ENCODE results near the gene GPR171.

GRCh38 chr3:151166161-151166560 is 36.9 kb downstream of the GPR171 start:
- TF ChIP-seq CTCF (IDR thresholded peaks at IDR 0.05): no peak
- TF ChIP-seq POLR2A (IDR thresholded peaks at IDR 0.05): no peak
- TF ChIP-seq POLR2AphosphoS5 (IDR thresholded peaks at IDR 0.05): no peak
